ENCODE measurements around the gene B4GALT6. TPM values are rescaled to one million over a fixed set of nuclear protein-coding genes. Genes with fewer than 3 reads are reported as not detected.
A peak's percentile ranks its signal among the peaks of the same experiment; 100 is the strongest.

The B4GALT6 gene
- total RNA-seq, 6 donors from 2014 or later: 0.55 to 3.4 (median 1.8) TPM; not detected in 1

GRCh38 chr18:31680433-31680811 is 4.0 kb downstream of the B4GALT6 start:
- H3K27me3 ChIP-seq: no peaks in the 10 kb centered on the region
- H3K27ac ChIP-seq: peak overlapping the region in 1 of 4 donors; percentile 29
- no peak overlapping the region for H3K4me3 ChIP-seq
- no peaks in the 10 kb centered on the region for H3K9me3 ChIP-seq
- no peak for DNase-seq
- ATAC-seq (ENCODE audit: low FRiP score in 2 of 2): no peak
- TF ChIP-seq CTCF (IDR thresholded peaks at IDR 0.05) (no peak), EP300 (IDR thresholded peaks at IDR 0.05) (no peak), POLR2A (IDR thresholded peaks at IDR 0.05) (no peak), POLR2AphosphoS5 (IDR thresholded peaks at IDR 0.05) (no peak)
- peaks cover 9 to 21% (median 12%) of the 10 kb centered on the region in 4 donors for H3K4me1 ChIP-seq
- H3K36me3 ChIP-seq: no peaks in the 10 kb centered on the region
- WGBS, 2 donors: 57 to 81% methylated on average over 1 of the region's 1 CpG

GRCh38 chr18:31679791-31680432 is 4.5 kb downstream of the B4GALT6 start:
- H3K4me3 ChIP-seq: no peak overlapping the region
- H3K27me3 ChIP-seq: no peaks in the 10 kb centered on the region
- ATAC-seq (ENCODE audit: low FRiP score in 2 of 2) (no peak), DNase-seq (no peak)
- peaks cover 9 to 18% (median 12%) of the 10 kb centered on the region in 4 donors for H3K4me1 ChIP-seq
- no peaks in the 10 kb centered on the region for H3K36me3 ChIP-seq
- peak overlapping the region in 1 of 4 donors; percentile 29 for H3K27ac ChIP-seq
- H3K9me3 ChIP-seq: no peaks in the 10 kb centered on the region
- TF ChIP-seq EP300 (IDR thresholded peaks at IDR 0.05) (no peak), POLR2AphosphoS5 (IDR thresholded peaks at IDR 0.05) (no peak), POLR2A (IDR thresholded peaks at IDR 0.05) (no peak), CTCF (IDR thresholded peaks at IDR 0.05) (no peak)
- WGBS, 2 donors: 82 to 91% methylated on average over 5 of the region's 5 CpGs

GRCh38 chr18:31679133-31679742 is 5.1 kb downstream of the B4GALT6 start:
- Histone ChIP-seq H3K4me3 (no peak overlapping the region), H3K9me3 (no peaks in the 10 kb centered on the region), H3K36me3 (no peaks in the 10 kb centered on the region), H3K27ac (no peak overlapping the region), H3K4me1 (peaks cover 5 to 13% (median 9%) of the 10 kb centered on the region in 4 donors), H3K27me3 (no peaks in the 10 kb centered on the region)
- peak in 1 of 2 donors; percentile 31 for ATAC-seq (ENCODE audit: low FRiP score in 2 of 2)
- no peak for TF ChIP-seq EP300 (IDR thresholded peaks at IDR 0.05)
- TF ChIP-seq CTCF (IDR thresholded peaks at IDR 0.05): no peak
- no peak for TF ChIP-seq POLR2AphosphoS5 (IDR thresholded peaks at IDR 0.05)
- no peak for TF ChIP-seq POLR2A (IDR thresholded peaks at IDR 0.05)
- DNase-seq: no peak
- WGBS, 2 donors: 64 to 70% methylated on average over 3 of the region's 3 CpGs

GRCh38 chr18:31678425-31678824 is 6.0 kb downstream of the B4GALT6 start:
- H3K27ac ChIP-seq: no peak overlapping the region
- H3K27me3 ChIP-seq: no peaks in the 10 kb centered on the region
- ATAC-seq (ENCODE audit: low FRiP score in 2 of 2): no peak
- peaks cover 0 to 6% (median 3%) of the 10 kb centered on the region in 4 donors for H3K4me1 ChIP-seq
- TF ChIP-seq POLR2AphosphoS5 (IDR thresholded peaks at IDR 0.05) (no peak), CTCF (IDR thresholded peaks at IDR 0.05) (no peak), POLR2A (IDR thresholded peaks at IDR 0.05) (no peak), EP300 (IDR thresholded peaks at IDR 0.05) (no peak)
- no peaks in the 10 kb centered on the region for H3K9me3 ChIP-seq
- DNase-seq: no peak
- WGBS, 2 donors: 90 to 93% methylated on average over 4 of the region's 4 CpGs
- H3K36me3 ChIP-seq: no peaks in the 10 kb centered on the region
- H3K4me3 ChIP-seq: no peak overlapping the region

Measured in upper lobe of left lung (tissue), 6 donors.